Measurements from ENCODE around the gene RYR3. TPM values are rescaled to one million over a fixed set of nuclear protein-coding genes. Genes with fewer than 3 reads are reported as not detected.

Gene RYR3
- total RNA-seq, 4 donors from 2014 or later = 0.38 to 1.8 (median 1.2) TPM

GRCh38 chr15:33865416-33865815 is 554.6 kb downstream of the RYR3 start:
- intact Hi-C loops (cut with DNase I; ENCODE audit: low total_unique reads) = no loop called here
- no peak overlapping the region for H3K4me3 ChIP-seq (ENCODE audit: low read depth, poor library complexity, severe bottlenecking)
- 83 to 91% methylated on average over 6 of the region's 6 CpGs for WGBS, 2 donors
- TF ChIP-seq, protein P1, sequence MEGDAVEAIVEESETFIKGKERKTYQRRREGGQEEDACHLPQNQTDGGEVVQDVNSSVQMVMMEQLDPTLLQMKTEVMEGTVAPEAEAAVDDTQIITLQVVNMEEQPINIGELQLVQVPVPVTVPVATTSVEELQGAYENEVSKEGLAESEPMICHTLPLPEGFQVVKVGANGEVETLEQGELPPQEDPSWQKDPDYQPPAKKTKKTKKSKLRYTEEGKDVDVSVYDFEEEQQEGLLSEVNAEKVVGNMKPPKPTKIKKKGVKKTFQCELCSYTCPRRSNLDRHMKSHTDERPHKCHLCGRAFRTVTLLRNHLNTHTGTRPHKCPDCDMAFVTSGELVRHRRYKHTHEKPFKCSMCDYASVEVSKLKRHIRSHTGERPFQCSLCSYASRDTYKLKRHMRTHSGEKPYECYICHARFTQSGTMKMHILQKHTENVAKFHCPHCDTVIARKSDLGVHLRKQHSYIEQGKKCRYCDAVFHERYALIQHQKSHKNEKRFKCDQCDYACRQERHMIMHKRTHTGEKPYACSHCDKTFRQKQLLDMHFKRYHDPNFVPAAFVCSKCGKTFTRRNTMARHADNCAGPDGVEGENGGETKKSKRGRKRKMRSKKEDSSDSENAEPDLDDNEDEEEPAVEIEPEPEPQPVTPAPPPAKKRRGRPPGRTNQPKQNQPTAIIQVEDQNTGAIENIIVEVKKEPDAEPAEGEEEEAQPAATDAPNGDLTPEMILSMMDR (IDR thresholded peaks at IDR 0.05) = no peak
- TF ChIP-seq POLR2A (IDR thresholded peaks at IDR 0.05) = no peak
- DNase-seq (ENCODE audit: low spot score in 2 of 2) = no peak

- WGBS, 2 donors = 54 to 57% methylated on average over 3 of the region's 3 CpGs
- DNase-seq (ENCODE audit: low spot score in 2 of 2) = no peak
- no peak for TF ChIP-seq POLR2A (IDR thresholded peaks at IDR 0.05)
- TF ChIP-seq, protein P1 (IDR thresholded peaks at IDR 0.05) = no peak
- intact Hi-C loops (cut with DNase I; ENCODE audit: low total_unique reads) = no loop called here
- no peak overlapping the region for H3K4me3 ChIP-seq (ENCODE audit: low read depth, poor library complexity, severe bottlenecking)
These were observed 555.5 kb downstream of the RYR3 start for GRCh38 chr15:33866101-33866737.

GRCh38 chr15:33871980-33872379 is 561.2 kb downstream of the RYR3 start:
- TF ChIP-seq, protein P1 (IDR thresholded peaks at IDR 0.05) = no peak
- no peak for TF ChIP-seq POLR2A (IDR thresholded peaks at IDR 0.05)
- no peak overlapping the region for H3K4me3 ChIP-seq (ENCODE audit: low read depth, poor library complexity, severe bottlenecking)
- DNase-seq (ENCODE audit: low spot score in 2 of 2) = no peak
- 88 to 92% methylated on average over 2 of the region's 2 CpGs for WGBS, 2 donors
- intact Hi-C loops (cut with DNase I; ENCODE audit: low total_unique reads) = no loop called here

DNA sequence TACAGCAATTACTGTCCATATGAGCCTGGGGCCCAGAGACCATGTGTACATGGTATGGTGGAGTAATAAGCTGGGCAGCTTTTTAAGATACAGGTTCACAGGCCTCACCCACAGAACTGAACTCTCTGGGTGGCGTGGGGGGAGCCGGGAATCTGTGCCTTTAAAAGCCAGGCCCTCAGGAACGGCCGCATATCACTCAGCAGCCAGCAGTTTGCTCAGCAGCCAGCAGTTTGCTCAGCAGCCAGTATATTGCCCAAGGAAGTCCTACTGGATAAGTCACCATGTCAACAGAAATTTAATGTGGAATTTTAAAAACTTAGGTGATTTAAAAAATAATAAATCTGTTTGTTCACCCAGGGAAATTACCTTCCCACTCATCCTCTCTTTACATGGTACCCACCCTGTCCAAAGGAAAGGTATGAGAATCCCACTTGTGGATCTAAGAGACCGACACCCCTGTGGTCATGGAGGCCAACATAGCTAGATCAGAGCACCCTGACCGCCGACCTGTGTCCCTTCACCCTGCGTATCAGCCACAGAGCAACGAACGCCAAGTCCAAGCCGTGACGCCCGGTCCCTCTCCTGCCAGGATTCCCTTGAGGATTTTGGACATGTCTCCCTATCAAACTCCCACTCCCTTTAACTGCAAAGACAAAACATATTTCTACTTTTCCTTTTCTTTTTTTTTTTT is 561.8 kb downstream of the RYR3 start:
- no peak for TF ChIP-seq POLR2A (IDR thresholded peaks at IDR 0.05)
- TF ChIP-seq, protein P1 (IDR thresholded peaks at IDR 0.05) = no peak
- no peak overlapping the region for H3K4me3 ChIP-seq (ENCODE audit: low read depth, poor library complexity, severe bottlenecking)
- 86 to 87% methylated on average over 13 of the region's 13 CpGs for WGBS, 2 donors
- intact Hi-C loops (cut with DNase I; ENCODE audit: low total_unique reads) = no loop called here
- DNase-seq (ENCODE audit: low spot score in 2 of 2) = no peak

DNA sequence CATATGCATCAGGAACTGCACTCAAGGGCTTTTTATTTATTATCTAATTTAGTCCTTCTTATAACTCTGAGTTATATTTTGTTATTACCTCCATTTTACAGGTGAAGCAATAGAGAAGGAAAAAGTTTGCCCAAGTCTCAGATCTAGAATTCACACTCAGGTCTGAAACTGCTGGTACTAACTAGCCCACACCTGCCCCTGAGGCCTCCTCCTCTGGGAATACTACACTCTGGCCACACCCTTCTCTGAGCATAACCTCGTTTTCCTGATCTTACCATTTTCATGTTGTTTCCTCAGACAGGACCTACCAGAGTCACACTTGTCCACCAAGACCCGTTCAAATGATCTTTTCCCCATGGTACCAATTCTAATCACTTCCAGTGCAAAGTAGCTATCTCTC is 563.4 kb downstream of the RYR3 start:
- no peak overlapping the region for H3K4me3 ChIP-seq (ENCODE audit: low read depth, poor library complexity, severe bottlenecking)
- no peak for TF ChIP-seq POLR2A (IDR thresholded peaks at IDR 0.05)
- TF ChIP-seq, protein P1 (IDR thresholded peaks at IDR 0.05) = no peak
- intact Hi-C loops (cut with DNase I; ENCODE audit: low total_unique reads) = no loop called here
- whole genome bisulfite sequencing, 2 donors = 58 to 76% methylated on average over 2 of the region's 2 CpGs
- DNase-seq (ENCODE audit: low spot score in 2 of 2) = no peak

Data from lower leg skin (tissue), 4 donors.